AG09309 (cell line): ENCODE data around the gene DPH6.
"Not testable (repeated sequence)": the region's sequence is repeated elsewhere in the genome, so short reads cannot be mapped to it uniquely, and the experiment has no call there.

Experiments
- DNase-seq: peaks from one replicate; pipeline ENCODE4 v3.0.0-alpha.2; 2010; ENCODE audit warnings: low read depth
- H3K4me3 ChIP-seq: 2 replicates; pipeline ENCODE4 v1.5.1; 2011; ENCODE audit warnings: mild to moderate bottlenecking, low read depth, low read length, moderate library complexity; ENCODE audit not compliant: control insufficient read depth
- CTCF ChIP-seq: IDR thresholded peaks from 2 replicates; pipeline ENCODE4 v1.5.1; 2011; ENCODE audit warnings: mild to moderate bottlenecking, low read depth, low read length, inconsistent platforms; ENCODE audit not compliant: insufficient read depth, control insufficient read depth; ENCODE audit errors: missing control alignments

The DPH6 gene

GRCh38 chr15:35545824-35546510, at the start of gene DPH6:
TSS of gene DPH6 (minus strand) at chr15:35546165. CDS start at chr15:35546141, 24 bp downstream.
- H3K4me3 ChIP-seq: peak within 1 kb of the TSS; percentile 82
- no peak for TF ChIP-seq CTCF
- DNase-seq: no peak

GRCh38 chr15:35595656-35596055, 49.7 kb upstream of the DPH6 start:
- no peak for DNase-seq
- no peak overlapping the region for H3K4me3 ChIP-seq
- no peak for TF ChIP-seq CTCF

- DNase-seq, H3K4me3 ChIP-seq: not testable (repeated sequence)
Measured at GRCh38 chr15:35591987-35592386, 46.0 kb upstream of the DPH6 start.

GRCh38 chr15:35583863-35584528, 38.0 kb upstream of the DPH6 start:
- H3K4me3 ChIP-seq: no peak overlapping the region
- no peak for TF ChIP-seq CTCF
- DNase-seq: no peak

- TF ChIP-seq CTCF: no peak
- no peak overlapping the region for H3K4me3 ChIP-seq
- no peak for DNase-seq
Measured at GRCh38 chr15:35580606-35581005, 34.6 kb upstream of the DPH6 start.

GRCh38 chr15:35567392-35567791, 21.4 kb upstream of the DPH6 start:
- DNase-seq: no peak
- no peak overlapping the region for H3K4me3 ChIP-seq
- no peak for TF ChIP-seq CTCF

GRCh38 chr15:35566991-35567390, 21.0 kb upstream of the DPH6 start:
- TF ChIP-seq CTCF: no peak
- DNase-seq: no peak
- H3K4me3 ChIP-seq: no peak overlapping the region
